ENCODE measurements around the gene DENND6A. TPM values are rescaled to one million over a fixed set of nuclear protein-coding genes. Genes with fewer than 3 reads are reported as not detected.

The DENND6A gene
- total and polyA plus RNA-seq, 2 of the 13 experiments (the other 11 are each of a cell fraction or from before 2014, with no cell fraction given) = 9.4 to 11.1 TPM

DNA sequence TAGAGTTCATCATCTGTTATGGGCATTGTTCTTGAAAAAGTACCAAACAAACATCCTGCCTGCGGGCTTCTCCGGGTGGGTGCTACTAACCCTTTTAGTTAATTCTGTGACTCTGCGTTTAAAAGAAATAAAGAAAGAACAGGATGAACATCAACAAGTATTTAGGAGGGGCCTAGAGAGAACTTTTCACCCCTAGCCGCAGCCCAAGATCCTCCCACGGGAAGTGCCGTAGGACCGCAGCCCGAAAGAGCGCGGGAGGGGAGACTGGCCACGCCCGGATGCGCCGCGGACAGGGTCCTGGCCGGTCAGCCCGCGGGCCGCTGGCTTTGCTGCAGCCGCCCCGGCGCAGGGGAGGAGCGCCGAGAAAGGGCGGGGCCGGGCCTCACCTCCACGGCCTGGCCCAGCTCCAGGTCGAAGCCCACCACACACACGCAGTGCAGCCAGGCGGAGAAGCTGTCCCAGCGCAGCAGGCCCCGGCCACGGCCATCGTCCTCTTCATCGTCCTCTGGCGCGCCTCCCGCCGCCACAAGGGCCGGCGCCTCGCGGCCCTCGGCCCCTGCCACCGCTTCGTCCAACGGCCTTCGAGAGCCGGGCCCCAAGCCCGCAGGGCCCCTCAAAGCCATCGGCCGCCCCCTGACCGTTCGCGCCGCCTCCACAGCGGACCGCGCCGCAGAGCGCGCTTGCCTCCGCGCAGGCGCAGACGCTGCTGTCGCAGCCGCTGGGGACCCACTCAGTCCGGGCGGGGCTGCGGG lies at the start of gene DENND6A (continued):
- no peak for TF ChIP-seq THYN1 (CRISPR knock-in tag; IDR thresholded peaks at IDR 0.05; ENCODE audit: borderline replicate concordance, low read depth)
- peak; percentile 78; the same call in 1 of the 2 replicates for TF ChIP-seq ZNF430 (CRISPR knock-in tag; IDR thresholded peaks at IDR 0.05)
- no peak; the same call in 1 of the 2 replicates for TF ChIP-seq ZNF605 (CRISPR knock-in tag; IDR thresholded peaks at IDR 0.05)
- 0 out of 2 replicates have a peak, but pooled peaks have one; percentile 75 for TF ChIP-seq ZNF34 (CRISPR knock-in tag; IDR thresholded peaks at IDR 0.05; ENCODE audit: borderline replicate concordance)
- no peak for TF ChIP-seq NR2F2 (IDR thresholded peaks at IDR 0.05; ENCODE audit: borderline replicate concordance, low read depth)
- no peak for TF ChIP-seq HOXD1 (CRISPR knock-in tag; IDR thresholded peaks at IDR 0.05)
- no peak for TF ChIP-seq ZNF382 (CRISPR knock-in tag; IDR thresholded peaks at IDR 0.05; ENCODE audit: borderline replicate concordance)
- TF ChIP-seq ZMYM3 (CRISPR knock-in tag; IDR thresholded peaks at IDR 0.05) = no peak
- TF ChIP-seq NFYB (CRISPR knock-in tag; IDR thresholded peaks at IDR 0.05) = peak; percentile 28; the same call in 1 of the 2 replicates
- no peak for TF ChIP-seq CREM (IDR thresholded peaks at IDR 0.05)
- no peak for TF ChIP-seq CREM (CRISPR knock-in tag; IDR thresholded peaks at IDR 0.05)
- TF ChIP-seq ZNF563 (CRISPR knock-in tag; IDR thresholded peaks at IDR 0.05) = peak; percentile 95; the same call in 1 of the 2 replicates
- TF ChIP-seq, protein P1, sequence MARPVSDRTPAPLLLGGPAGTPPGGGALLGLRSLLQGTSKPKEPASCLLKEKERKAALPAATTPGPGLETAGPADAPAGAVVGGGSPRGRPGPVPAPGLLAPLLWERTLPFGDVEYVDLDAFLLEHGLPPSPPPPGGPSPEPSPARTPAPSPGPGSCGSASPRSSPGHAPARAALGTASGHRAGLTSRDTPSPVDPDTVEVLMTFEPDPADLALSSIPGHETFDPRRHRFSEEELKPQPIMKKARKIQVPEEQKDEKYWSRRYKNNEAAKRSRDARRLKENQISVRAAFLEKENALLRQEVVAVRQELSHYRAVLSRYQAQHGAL (CRISPR knock-in tag; IDR thresholded peaks at IDR 0.05; ENCODE audit: not compliant biosample characterization) = no peak
- TF ChIP-seq FIP1L1 (IDR thresholded peaks at IDR 0.05; ENCODE audit: borderline replicate concordance, insufficient read depth, low read depth, low read length) = no peak
- TF ChIP-seq KDM3A (CRISPR knock-in tag; IDR thresholded peaks at IDR 0.05; ENCODE audit: low read depth) = peak; percentile 60
- TF ChIP-seq MEF2D (CRISPR knock-in tag; IDR thresholded peaks at IDR 0.05) = no peak
- TF ChIP-seq TBX2 (CRISPR knock-in tag; IDR thresholded peaks at IDR 0.05; ENCODE audit: borderline replicate concordance) = peak; percentile 89
- TF ChIP-seq, protein P2, sequence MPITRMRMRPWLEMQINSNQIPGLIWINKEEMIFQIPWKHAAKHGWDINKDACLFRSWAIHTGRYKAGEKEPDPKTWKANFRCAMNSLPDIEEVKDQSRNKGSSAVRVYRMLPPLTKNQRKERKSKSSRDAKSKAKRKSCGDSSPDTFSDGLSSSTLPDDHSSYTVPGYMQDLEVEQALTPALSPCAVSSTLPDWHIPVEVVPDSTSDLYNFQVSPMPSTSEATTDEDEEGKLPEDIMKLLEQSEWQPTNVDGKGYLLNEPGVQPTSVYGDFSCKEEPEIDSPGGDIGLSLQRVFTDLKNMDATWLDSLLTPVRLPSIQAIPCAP (CRISPR knock-in tag; IDR thresholded peaks at IDR 0.05; ENCODE audit: low read depth) = peak; percentile 84; the same call in 1 of the 2 replicates
- TF ChIP-seq MIER2 (CRISPR knock-in tag; IDR thresholded peaks at IDR 0.05) = no peak
- no peak for TF ChIP-seq HNRNPH1 (optimal IDR thresholded peaks at IDR 0.05; ENCODE audit: low read depth, low read length)
- TF ChIP-seq ZNF264 (CRISPR knock-in tag; IDR thresholded peaks at IDR 0.05) = no peak
- TF ChIP-seq ZNF550 (CRISPR knock-in tag; IDR thresholded peaks at IDR 0.05; ENCODE audit: borderline replicate concordance) = no peak
- TF ChIP-seq KLF11 (CRISPR knock-in tag; IDR thresholded peaks at IDR 0.05) = no peak
- TF ChIP-seq, protein P3, sequence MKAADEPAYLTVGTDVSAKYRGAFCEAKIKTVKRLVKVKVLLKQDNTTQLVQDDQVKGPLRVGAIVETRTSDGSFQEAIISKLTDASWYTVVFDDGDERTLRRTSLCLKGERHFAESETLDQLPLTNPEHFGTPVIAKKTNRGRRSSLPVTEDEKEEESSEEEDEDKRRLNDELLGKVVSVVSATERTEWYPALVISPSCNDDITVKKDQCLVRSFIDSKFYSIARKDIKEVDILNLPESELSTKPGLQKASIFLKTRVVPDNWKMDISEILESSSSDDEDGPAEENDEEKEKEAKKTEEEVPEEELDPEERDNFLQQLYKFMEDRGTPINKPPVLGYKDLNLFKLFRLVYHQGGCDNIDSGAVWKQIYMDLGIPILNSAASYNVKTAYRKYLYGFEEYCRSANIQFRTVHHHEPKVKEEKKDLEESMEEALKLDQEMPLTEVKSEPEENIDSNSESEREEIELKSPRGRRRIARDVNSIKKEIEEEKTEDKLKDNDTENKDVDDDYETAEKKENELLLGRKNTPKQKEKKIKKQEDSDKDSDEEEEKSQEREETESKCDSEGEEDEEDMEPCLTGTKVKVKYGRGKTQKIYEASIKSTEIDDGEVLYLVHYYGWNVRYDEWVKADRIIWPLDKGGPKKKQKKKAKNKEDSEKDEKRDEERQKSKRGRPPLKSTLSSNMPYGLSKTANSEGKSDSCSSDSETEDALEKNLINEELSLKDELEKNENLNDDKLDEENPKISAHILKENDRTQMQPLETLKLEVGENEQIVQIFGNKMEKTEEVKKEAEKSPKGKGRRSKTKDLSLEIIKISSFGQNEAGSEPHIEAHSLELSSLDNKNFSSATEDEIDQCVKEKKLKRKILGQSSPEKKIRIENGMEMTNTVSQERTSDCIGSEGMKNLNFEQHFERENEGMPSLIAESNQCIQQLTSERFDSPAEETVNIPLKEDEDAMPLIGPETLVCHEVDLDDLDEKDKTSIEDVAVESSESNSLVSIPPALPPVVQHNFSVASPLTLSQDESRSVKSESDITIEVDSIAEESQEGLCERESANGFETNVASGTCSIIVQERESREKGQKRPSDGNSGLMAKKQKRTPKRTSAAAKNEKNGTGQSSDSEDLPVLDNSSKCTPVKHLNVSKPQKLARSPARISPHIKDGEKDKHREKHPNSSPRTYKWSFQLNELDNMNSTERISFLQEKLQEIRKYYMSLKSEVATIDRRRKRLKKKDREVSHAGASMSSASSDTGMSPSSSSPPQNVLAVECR (CRISPR knock-in tag; IDR thresholded peaks at IDR 0.05; ENCODE audit: borderline replicate concordance) = peak; percentile 94
- peak; percentile 81; the same call in 1 of the 2 replicates for TF ChIP-seq HES4 (CRISPR knock-in tag; IDR thresholded peaks at IDR 0.05; ENCODE audit: borderline replicate concordance)
- TF ChIP-seq ZNF530 (CRISPR knock-in tag; IDR thresholded peaks at IDR 0.05; ENCODE audit: low read depth) = no peak
